ENCODE measurements around the gene SLC6A3. TPM values are rescaled to one million over a fixed set of nuclear protein-coding genes. Genes with fewer than 3 reads are reported as not detected.

The SLC6A3 gene
- total RNA-seq, 1 donor from 2014 or later: not detected

DNA sequence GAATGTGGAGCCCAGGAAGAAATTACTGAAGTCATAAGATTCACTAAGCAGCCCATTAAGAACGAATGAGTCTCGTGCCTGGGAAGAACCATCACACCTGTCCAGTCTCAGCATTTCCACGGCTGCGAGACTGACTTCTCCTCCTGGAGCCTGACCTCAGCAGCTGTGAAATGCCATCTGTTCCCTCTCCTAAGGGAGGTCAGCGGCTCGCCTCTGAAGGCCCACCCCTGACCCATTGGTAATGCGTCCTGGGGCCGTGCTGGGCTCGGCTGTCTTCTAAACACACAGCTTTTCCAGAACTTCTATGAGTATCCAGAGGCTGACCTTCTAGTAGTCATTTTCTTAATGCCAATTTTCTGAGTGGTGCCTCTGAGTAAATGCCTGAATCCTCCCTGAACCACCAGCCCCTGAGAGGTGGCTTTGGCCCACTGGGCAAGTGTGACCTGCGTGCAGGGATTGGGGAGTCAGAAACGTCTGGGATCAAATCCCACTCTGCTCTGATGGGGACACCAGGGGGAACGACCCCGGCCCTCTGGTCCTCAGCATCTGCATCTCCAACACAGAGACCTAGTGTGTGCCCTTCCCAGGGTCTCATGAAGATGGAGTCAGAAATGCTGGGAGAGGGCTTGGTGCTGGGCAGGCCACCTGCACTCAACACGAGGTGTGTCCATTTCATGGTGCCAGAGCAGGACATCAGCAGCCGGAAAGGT lies 5.7 kb downstream of the SLC6A3 start:
- Mint-ChIP-seq H3K36me3 (ENCODE audit: low read depth) (no peaks in the 10 kb centered on the region), H3K27ac (no peak overlapping the region), H3K27me3 (ENCODE audit: insufficient read depth) (peaks cover 15% of the 10 kb centered on the region), H3K4me1 (ENCODE audit: low read depth) (no peaks in the 10 kb centered on the region), H3K9me3 (no peaks in the 10 kb centered on the region), H3K4me3 (no peak overlapping the region)
- intact Hi-C loops (cut with micrococcal nuclease): no loop called here
- DNase-seq (ENCODE audit: low spot score): no peak

DNA sequence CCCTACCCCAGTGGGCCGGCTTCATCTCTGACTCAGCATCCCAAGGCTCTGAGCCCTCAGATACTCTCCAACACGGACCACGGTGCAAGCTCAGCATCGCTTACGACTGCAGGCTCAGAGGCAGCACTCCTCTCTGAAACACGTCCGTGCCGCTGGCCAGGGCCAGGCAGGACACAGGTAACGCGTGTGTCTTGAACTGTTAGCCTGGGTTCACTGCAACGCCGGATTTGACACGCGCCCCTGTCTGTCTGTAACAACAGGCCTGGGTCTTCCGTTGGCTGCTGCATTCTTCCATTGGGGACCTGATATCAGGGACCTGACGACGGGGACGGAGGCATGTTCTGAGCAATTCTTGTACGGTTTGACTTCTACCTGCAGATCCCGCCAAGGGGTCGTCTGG lies 6.4 kb downstream of the SLC6A3 start:
- DNase-seq (ENCODE audit: low spot score): no peak
- peaks cover under 1% of the 10 kb centered on the region for H3K9me3 Mint-ChIP-seq
- no peak overlapping the region for H3K4me3 Mint-ChIP-seq
- no peaks in the 10 kb centered on the region for H3K4me1 Mint-ChIP-seq (ENCODE audit: low read depth)
- intact Hi-C loops (cut with micrococcal nuclease): no loop called here
- H3K27ac Mint-ChIP-seq: no peak overlapping the region
- peaks cover 9% of the 10 kb centered on the region for H3K27me3 Mint-ChIP-seq (ENCODE audit: insufficient read depth)
- H3K36me3 Mint-ChIP-seq (ENCODE audit: low read depth): no peaks in the 10 kb centered on the region

DNA sequence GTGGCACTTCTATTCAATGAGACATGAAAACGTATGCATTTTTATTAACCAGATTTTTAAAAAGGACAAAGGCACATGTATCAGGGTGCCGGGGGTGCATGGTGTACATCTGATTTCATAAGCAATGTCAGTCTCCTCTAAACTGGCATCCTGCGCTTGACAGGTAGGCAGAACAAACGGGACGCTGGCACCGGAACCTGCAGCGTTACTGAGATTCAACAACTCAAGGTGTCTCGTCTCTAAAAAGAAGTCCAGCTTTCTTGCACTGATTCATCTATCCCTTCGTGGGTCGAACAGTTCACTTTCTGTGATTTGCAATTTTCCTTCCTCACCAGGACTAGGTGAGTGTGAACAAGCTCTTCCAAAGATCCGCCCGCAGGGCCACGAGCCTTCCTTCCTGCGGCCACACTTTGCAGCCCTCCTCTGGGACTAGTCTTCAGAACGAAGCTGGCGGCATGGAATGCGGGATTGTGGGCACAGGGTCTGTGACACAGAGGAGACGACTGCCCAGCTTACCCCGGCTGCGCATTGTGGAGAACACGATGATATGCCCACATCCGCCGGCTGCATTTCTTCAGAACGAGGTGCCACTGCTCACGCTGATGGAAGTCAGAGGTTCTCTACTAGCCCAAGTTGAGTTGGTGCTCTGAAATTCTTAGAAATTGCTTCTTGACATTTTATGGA lies 7.2 kb downstream of the SLC6A3 start:
- DNase-seq (ENCODE audit: low spot score): no peak
- H3K27ac Mint-ChIP-seq: no peak overlapping the region
- no peaks in the 10 kb centered on the region for H3K36me3 Mint-ChIP-seq (ENCODE audit: low read depth)
- H3K4me1 Mint-ChIP-seq (ENCODE audit: low read depth): no peaks in the 10 kb centered on the region
- no peak overlapping the region for H3K4me3 Mint-ChIP-seq
- intact Hi-C loops (cut with micrococcal nuclease): no loop called here
- peaks cover 7% of the 10 kb centered on the region for H3K9me3 Mint-ChIP-seq
- H3K27me3 Mint-ChIP-seq (ENCODE audit: insufficient read depth): peaks cover 3% of the 10 kb centered on the region

DNA sequence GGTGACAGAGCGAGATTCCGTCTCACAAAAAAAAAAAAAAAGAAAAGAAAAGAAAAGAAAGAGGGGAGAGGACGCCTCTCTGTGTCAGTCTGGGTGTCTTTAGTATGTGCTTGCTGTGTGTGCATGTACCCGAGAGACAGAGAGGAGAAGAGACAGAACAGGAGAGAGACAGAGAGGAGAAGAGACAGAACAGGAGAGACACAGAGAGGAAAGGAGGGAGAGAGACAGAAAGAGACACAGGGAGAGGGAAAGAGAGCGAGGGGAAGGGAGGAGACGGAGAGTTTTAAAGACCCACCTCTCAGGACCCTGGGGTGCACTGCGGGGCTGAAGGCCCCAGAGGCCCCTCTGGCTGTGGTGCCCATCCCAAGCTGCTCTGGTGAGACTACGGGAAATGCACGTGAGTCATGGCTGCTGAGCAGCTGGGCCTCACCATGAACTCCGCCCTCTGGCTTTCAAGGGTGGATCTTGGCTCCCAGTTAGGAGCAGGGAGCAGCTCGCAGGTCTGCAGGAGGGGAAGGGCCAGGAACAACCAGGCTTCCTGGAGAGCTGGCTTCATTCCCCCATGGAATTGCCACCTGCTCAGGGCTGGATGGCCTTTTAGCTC lies 7.9 kb downstream of the SLC6A3 start:
- H3K4me3 Mint-ChIP-seq: no peak overlapping the region
- no peak for DNase-seq (ENCODE audit: low spot score)
- no peaks in the 10 kb centered on the region for H3K4me1 Mint-ChIP-seq (ENCODE audit: low read depth)
- H3K27me3 Mint-ChIP-seq (ENCODE audit: insufficient read depth): peaks cover 3% of the 10 kb centered on the region
- H3K9me3 Mint-ChIP-seq: peaks cover 7% of the 10 kb centered on the region
- H3K36me3 Mint-ChIP-seq (ENCODE audit: low read depth): no peaks in the 10 kb centered on the region
- no peak overlapping the region for H3K27ac Mint-ChIP-seq
- intact Hi-C loops (cut with micrococcal nuclease): no loop called here

DNA sequence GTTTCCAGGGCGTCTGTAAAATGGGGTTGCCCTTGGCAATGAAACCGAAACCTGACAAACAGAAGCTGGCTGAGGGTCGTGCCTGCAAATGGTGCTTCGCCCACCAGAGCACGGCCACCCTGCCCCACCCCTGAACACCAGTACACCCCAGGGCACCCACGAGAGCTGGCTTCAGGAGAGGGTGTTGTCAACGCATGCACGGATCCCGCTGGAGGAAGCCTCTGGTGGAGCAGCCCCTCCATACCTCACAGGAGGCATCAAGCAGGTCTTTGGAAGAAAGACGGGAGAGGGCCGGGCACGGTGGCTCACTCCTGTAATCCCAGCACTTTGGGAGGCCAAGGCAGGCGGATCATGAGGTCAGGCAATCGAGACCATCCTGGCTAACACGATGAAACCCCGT lies 8.6 kb downstream of the SLC6A3 start:
- intact Hi-C loops (cut with micrococcal nuclease): no loop called here
- no peak for DNase-seq (ENCODE audit: low spot score)
- Mint-ChIP-seq H3K27me3 (ENCODE audit: insufficient read depth) (peaks cover 3% of the 10 kb centered on the region), H3K4me1 (ENCODE audit: low read depth) (no peaks in the 10 kb centered on the region), H3K4me3 (no peak overlapping the region), H3K9me3 (peaks cover 7% of the 10 kb centered on the region), H3K27ac (no peak overlapping the region), H3K36me3 (ENCODE audit: low read depth) (no peaks in the 10 kb centered on the region)

DNA sequence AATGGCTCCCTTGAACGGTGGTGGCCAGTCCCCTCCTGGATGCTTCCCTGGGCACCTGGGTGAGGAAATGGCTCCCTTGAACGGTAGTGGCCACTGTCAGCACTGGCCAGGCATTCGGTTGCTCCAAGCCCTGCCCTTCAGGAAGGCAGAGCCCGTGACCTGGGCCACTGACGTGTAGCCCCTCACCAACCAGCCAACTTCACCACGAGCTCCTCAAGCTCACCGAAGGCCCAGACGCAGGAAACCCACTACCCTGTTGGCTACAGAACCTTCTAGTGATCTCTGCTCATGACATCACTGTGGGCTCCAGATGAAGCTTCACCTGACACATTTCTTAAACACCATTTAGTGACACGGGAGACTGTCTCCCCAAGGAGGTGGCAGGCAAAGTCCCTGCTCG lies 9.2 kb downstream of the SLC6A3 start:
- no peak for DNase-seq (ENCODE audit: low spot score)
- Mint-ChIP-seq H3K36me3 (ENCODE audit: low read depth) (no peaks in the 10 kb centered on the region), H3K4me3 (no peak overlapping the region), H3K27ac (no peak overlapping the region), H3K9me3 (peaks cover 7% of the 10 kb centered on the region), H3K27me3 (ENCODE audit: insufficient read depth) (peaks cover 3% of the 10 kb centered on the region), H3K4me1 (ENCODE audit: low read depth) (no peaks in the 10 kb centered on the region)
- intact Hi-C loops (cut with micrococcal nuclease): no loop called here

DNA sequence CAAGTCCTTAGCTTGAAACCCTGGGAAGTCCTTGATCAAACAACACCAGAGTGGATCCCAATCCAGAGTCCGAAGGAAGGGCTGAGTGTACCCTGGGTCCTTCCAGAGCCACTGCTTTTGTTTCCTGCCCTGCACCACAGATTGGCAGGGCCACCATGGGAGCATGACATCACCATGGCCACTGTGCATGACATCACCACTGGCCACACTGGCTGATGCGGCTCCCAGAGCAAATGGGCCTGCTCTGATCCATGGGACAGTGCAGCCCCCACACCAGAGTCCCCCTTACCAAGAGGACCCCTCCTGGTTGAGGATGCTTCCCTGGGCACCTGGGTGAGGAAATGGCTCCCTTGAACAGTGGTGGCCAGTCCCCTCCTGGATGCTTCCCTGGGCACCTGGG lies 9.9 kb downstream of the SLC6A3 start:
- peaks cover 12% of the 10 kb centered on the region for H3K9me3 Mint-ChIP-seq
- H3K27me3 Mint-ChIP-seq (ENCODE audit: insufficient read depth): no peaks in the 10 kb centered on the region
- no peak overlapping the region for H3K27ac Mint-ChIP-seq
- intact Hi-C loops (cut with micrococcal nuclease): no loop called here
- H3K4me1 Mint-ChIP-seq (ENCODE audit: low read depth): no peaks in the 10 kb centered on the region
- no peak overlapping the region for H3K4me3 Mint-ChIP-seq
- no peaks in the 10 kb centered on the region for H3K36me3 Mint-ChIP-seq (ENCODE audit: low read depth)
- DNase-seq (ENCODE audit: low spot score): no peak

DNA sequence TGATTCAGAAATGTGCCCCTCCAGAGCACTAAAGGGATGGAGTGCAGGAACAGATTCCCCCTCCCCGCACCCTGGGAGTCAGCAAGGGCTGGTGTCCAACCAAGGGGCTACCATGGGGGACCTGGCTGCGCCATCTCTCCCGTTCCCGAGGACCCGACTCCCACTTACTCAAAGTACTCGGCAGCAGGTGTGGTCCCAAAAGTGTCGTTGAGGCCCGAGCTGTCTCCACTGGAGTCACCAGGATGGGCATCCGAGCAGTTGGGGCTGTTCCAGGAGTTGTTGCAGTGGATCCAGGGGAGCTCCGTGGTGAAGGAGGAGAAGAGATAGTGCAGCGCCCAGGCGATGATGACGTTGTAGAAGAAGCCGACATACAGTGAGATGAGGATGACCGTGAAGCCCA lies 12.9 kb downstream of the SLC6A3 start:
- intact Hi-C loops (cut with micrococcal nuclease): no loop called here
- no peaks in the 10 kb centered on the region for H3K4me1 Mint-ChIP-seq (ENCODE audit: low read depth)
- no peaks in the 10 kb centered on the region for H3K27me3 Mint-ChIP-seq (ENCODE audit: insufficient read depth)
- DNase-seq (ENCODE audit: low spot score): no peak
- peaks cover 35% of the 10 kb centered on the region for H3K9me3 Mint-ChIP-seq
- H3K27ac Mint-ChIP-seq: no peak overlapping the region
- peaks cover 3% of the 10 kb centered on the region for H3K36me3 Mint-ChIP-seq (ENCODE audit: low read depth)
- no peak overlapping the region for H3K4me3 Mint-ChIP-seq

DNA sequence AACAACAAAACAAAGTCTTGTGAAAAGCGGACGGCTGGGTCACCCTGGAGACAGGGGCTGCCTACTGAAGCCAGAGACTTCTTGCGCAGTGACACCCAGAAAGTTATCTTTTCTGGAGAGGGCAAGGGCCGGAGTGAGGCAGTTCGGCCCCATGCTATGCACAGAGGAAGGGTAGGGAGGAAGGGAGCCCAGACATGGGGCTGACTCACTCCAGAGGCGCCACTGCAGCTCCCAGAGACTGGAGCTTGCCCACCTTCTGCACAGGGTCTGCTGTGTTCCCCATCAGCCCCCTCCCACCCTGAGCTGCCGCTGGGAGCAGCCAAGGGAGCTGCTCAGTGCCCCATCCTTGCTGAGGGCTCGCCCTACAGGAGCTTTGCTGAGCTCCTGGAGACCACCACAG lies 13.3 kb downstream of the SLC6A3 start:
- H3K4me1 Mint-ChIP-seq (ENCODE audit: low read depth): no peaks in the 10 kb centered on the region
- intact Hi-C loops (cut with micrococcal nuclease): no loop called here
- no peaks in the 10 kb centered on the region for H3K27me3 Mint-ChIP-seq (ENCODE audit: insufficient read depth)
- H3K36me3 Mint-ChIP-seq (ENCODE audit: low read depth): peaks cover 5% of the 10 kb centered on the region
- H3K9me3 Mint-ChIP-seq: peaks cover 39% of the 10 kb centered on the region
- H3K27ac Mint-ChIP-seq: no peak overlapping the region
- no peak overlapping the region for H3K4me3 Mint-ChIP-seq
- DNase-seq (ENCODE audit: low spot score): no peak

DNA sequence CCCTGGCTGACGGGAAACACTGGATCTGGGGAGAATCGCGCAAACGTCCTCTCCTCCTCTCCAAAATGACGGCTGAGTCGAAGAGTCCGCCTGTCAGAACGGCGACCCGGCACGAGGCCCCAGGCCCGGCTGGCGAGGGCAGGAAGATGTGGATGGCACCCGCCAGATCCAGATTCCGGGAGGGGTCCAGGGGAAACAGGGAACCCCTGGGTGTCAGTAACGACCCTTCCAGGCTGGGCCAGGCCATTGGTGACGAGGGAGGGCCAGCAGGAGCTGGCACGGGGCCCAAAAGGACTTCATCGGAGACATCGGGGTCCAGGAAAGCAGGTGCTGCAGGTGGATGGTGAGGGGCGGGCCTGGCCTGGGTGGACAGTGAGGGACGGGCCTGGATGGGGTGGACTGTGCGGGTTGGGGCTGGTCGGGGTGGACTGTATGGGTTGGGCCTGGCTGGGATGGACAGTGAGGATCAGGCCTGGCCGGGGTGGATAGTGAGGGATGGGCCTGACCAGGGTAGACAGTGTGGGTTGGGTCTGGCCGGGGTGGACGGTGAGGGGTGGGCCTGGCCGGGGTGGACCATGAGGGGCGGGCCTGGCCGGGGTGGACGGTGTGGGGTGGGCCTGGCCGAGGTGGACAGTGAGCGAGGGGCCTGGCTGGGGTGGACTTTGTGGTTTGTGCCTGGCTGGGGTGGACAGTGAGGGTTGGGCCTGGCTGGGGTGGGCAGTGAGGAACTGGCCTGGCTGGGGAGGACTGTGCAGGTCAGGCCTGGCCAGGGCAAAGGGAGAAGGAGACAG lies 14.0 kb downstream of the SLC6A3 start:
- H3K27me3 Mint-ChIP-seq (ENCODE audit: insufficient read depth): no peaks in the 10 kb centered on the region
- no peak overlapping the region for H3K4me3 Mint-ChIP-seq
- intact Hi-C loops (cut with micrococcal nuclease): no loop called here
- DNase-seq (ENCODE audit: low spot score): no peak
- H3K27ac Mint-ChIP-seq: no peak overlapping the region
- H3K4me1 Mint-ChIP-seq (ENCODE audit: low read depth): no peaks in the 10 kb centered on the region
- peaks cover 46% of the 10 kb centered on the region for H3K9me3 Mint-ChIP-seq
- peaks cover 5% of the 10 kb centered on the region for H3K36me3 Mint-ChIP-seq (ENCODE audit: low read depth)

DNA sequence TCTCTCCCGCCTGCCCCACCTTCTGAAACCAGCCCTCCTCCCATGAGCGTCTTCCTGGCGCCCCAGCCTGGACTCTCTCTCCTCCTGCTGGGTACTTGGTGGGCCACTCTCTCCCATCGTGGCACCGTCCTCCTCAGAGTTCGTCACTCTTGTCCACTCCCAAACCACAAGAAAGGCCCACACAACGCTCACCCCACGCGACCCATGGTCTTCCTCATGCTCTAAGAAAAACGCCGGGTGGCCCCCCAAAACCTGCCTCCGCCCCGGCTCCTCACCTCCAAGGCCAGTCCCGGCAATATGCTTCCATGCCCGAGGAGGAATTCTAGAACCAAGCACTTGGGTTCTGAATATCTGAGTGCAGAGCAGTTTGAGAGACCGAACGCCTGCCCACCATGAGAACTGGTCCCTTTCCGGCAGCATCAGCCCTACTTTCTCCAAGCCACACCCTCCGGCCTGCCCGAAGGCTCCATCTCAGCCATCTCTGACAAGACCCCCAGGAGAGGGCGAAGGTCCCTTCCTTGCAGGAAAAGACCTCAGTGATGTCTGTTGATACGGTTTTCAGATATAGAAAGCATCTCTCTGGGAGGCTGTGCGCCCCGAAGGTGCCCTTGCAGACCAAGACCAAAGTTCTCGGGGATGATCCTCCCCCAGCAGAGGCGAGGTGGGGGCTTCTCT lies 15.0 kb downstream of the SLC6A3 start:
- Mint-ChIP-seq H3K4me3 (no peak overlapping the region), H3K9me3 (peaks cover 50% of the 10 kb centered on the region), H3K27me3 (ENCODE audit: insufficient read depth) (no peaks in the 10 kb centered on the region), H3K36me3 (ENCODE audit: low read depth) (peaks cover 5% of the 10 kb centered on the region), H3K4me1 (ENCODE audit: low read depth) (no peaks in the 10 kb centered on the region), H3K27ac (no peak overlapping the region)
- no peak for DNase-seq (ENCODE audit: low spot score)
- intact Hi-C loops (cut with micrococcal nuclease): no loop called here

DNA sequence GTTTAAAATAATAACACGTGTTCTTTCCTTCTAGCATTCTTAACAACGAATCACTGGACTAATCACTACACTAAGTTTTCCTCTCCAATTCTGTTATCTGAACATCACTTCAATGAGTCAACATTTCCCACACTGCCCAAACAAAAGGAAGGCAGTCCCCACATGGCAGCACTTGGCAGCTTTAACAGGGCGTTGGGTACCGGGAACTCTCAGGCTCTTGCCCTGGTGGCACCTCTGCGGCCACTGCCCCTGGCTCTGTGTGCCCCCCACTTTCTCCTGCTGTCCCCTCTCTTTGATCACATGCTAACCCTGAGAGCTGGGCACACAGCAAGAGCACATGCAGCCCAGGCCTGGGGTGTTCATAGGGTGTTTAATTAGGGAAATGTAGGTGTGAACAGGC lies 15.7 kb downstream of the SLC6A3 start:
- H3K27me3 Mint-ChIP-seq (ENCODE audit: insufficient read depth): no peaks in the 10 kb centered on the region
- no peak overlapping the region for H3K27ac Mint-ChIP-seq
- no peak overlapping the region for H3K4me3 Mint-ChIP-seq
- H3K4me1 Mint-ChIP-seq (ENCODE audit: low read depth): no peaks in the 10 kb centered on the region
- H3K9me3 Mint-ChIP-seq: peaks cover 53% of the 10 kb centered on the region
- intact Hi-C loops (cut with micrococcal nuclease): no loop called here
- DNase-seq (ENCODE audit: low spot score): no peak
- H3K36me3 Mint-ChIP-seq (ENCODE audit: low read depth): peaks cover 5% of the 10 kb centered on the region
